Subcutaneous adipose tissue (tissue), 4 donors: ENCODE measurements around the gene DEPDC7. TPM values are rescaled to one million over a fixed set of nuclear protein-coding genes. Genes with fewer than 3 reads are reported as not detected.

Experiments
- CTCF ChIP-seq: fragments of 450-650 bp; IDR thresholded peaks from one replicate; pipeline ENCODE4 v1.5.1; 2016; ENCODE audit warnings: low read depth, mild to moderate bottlenecking, control low read depth, antibody characterized with exemption, moderate library complexity
- total RNA-seq, 4 donors: library from RNA; depleted of rRNA; stranded (reverse); fragments of >200 nt; gene quantifications; one replicate each; pipeline ENCODE4 v1.1.0, GENCODE V29; 2016

Gene DEPDC7
- total RNA-seq, 4 donors from 2014 or later: 0.66 to 2.2 (median 2.0) TPM; not detected in 1

- TF ChIP-seq CTCF: no peak
Measured at GRCh38 chr11:33052231-33052630, 36.6 kb downstream of the DEPDC7 start.

- TF ChIP-seq CTCF: no peak
Measured at GRCh38 chr11:33055375-33055774, 39.7 kb downstream of the DEPDC7 start.

DNA sequence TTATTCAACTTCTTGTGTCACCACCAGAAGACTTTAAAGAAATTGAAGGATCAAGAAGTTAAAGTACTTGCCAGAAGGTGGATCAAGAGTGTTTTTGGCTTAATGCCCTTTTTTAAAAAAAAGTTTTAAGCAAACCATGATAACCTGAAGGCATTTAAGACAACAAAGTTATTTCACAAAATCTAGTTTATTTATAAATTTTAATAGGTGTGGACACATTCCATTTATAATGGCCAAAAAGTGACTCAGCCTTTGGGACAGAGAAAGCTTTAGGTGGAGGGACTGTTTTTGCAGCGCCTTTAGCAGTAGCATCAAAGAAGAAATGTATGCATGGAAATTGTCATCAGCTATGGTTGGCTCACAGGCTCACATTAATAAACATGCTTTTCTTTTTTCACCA is 41.6 kb downstream of the DEPDC7 start:
- TF ChIP-seq CTCF: no peak

GRCh38 chr11:33059331-33060007 is 43.8 kb downstream of the DEPDC7 start:
- TF ChIP-seq CTCF: no peak

DNA sequence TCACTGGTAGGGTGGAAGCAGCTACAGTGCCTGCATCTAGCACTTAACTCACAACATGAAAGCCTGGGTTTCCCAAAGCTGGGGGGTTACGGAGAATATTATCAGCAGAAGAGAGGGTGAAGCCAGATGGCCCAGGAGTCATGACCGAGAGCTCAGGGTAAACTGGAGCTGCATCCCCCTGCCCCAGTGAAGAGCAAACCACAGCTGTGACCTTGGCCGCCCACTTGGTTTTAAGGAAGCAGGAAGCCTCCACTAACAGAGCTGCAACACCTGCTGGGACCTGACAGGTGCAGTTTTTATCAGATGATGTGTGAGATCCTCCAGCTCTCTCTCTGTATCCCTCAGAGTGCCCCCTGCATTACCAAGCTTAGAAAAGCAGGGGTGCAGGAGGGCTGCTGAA is 44.6 kb downstream of the DEPDC7 start:
- no peak for TF ChIP-seq CTCF

DNA sequence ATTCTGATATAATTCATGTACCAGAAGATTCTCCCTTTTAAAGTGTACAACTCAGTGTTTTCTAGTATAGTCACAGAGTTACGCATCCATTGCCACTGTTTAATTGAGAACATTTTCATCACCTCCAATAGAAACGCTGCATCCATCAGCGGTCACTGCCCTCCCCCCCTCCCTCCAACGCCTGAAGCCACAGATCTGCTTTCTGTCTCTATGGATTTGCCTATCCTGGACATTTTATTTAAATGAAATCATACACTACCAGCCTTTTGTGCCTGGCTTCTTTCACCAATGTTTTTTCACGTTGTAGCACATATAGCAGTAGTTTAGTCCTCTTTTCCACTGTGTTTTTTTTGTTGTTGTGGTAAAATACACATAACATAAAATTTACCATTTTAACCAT is 46.5 kb downstream of the DEPDC7 start:
- TF ChIP-seq CTCF: no peak

GRCh38 chr11:33063326-33063881 is 47.7 kb downstream of the DEPDC7 start:
- TF ChIP-seq CTCF: no peak
